HG02798 (cell line): ENCODE measurements around the gene MSL3.

Experiments
- ATAC-seq: cut with Tn5 transposase; IDR thresholded peaks from one replicate; pipeline ENCODE4 v1.9.1; 2021; ENCODE audit warnings: mild to moderate bottlenecking; ENCODE audit not compliant: unreplicated experiment, poor library complexity

The MSL3 gene, protein sequence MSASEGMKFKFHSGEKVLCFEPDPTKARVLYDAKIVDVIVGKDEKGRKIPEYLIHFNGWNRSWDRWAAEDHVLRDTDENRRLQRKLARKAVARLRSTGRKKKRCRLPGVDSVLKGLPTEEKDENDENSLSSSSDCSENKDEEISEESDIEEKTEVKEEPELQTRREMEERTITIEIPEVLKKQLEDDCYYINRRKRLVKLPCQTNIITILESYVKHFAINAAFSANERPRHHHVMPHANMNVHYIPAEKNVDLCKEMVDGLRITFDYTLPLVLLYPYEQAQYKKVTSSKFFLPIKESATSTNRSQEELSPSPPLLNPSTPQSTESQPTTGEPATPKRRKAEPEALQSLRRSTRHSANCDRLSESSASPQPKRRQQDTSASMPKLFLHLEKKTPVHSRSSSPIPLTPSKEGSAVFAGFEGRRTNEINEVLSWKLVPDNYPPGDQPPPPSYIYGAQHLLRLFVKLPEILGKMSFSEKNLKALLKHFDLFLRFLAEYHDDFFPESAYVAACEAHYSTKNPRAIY

DNA sequence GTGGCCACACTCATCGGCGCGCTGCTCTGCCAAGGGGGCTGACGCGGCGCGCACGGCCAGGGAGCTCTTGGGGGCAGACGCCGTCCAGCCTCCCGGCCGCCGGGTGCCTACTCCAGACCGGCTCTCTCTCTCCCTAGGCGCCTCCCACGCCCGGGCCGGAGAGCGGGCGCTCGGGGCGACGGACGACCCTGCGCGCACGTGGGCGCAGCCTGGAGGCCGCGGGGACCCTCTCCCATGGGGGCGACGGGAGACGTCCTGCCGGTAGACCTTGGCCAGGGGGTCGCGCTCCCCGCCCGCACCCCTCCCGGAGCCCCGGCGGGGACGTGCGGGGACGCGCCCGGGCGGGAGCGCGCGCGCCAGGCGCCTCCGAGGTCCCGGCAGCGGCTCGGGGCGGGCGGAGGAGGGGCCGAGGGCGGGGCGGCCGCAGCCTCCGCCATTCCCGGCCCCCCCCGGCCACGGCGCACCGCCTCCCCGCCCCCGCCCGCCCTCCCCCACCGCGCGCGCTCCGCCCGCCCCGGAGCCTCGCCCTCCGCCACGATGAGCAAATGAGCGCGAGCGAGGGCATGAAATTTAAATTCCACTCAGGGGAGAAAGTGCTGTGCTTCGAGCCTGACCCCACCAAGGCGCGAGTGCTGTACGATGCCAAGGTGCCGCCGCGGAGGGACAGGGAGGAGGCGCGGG, at the start of gene MSL3:
TSS of gene MSL3 (plus strand) at position 519 of the 681 bp plus-strand sequence. CDS start at position 546, 27 bp downstream.
- peak; percentile 41 for ATAC-seq

GRCh38 chrX:11722304-11722703, 35.7 kb upstream of the MSL3 start:
- ATAC-seq, result no peak

- ATAC-seq, result no peak
Observed at GRCh38 chrX:11724122-11725017, 33.7 kb upstream of the MSL3 start.

DNA sequence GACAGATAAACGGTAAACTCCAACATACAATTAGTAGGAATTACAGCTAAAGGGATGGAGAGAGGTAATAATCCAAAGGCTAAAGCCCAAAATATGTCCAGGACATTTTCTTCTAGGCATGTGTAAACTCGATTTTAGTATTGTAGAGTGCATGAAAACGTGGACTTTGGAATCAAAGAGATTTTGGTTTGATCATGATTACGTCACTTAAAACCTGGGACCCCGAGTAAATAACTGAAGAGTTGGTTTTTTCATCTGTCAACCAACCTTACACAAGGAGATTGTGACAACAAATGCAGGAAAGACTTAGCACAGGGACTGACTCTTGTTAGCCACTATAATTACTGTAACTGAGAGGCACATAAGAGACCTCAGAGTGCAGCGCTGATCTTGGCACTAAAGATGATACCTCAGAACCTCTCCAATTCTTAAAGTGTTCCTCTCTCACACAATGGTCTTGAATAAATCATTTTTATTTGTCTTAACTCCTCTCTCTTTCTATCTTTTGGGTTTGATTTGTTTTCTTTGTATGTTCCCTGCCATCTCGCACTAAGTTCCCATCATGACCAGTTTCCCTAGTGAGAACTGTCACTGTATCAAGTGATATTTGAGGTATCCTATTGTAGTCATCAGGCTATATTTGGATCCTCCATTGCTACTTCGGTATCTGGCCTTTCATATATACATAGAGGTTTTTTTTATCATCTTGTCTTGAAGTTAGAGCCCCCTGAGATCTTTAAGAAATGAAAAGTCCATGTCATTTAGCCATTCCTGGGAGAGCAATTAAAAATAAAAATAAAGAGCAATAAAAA, 32.2 kb upstream of the MSL3 start:
- no peak for ATAC-seq

GRCh38 chrX:11728556-11728955, 29.5 kb upstream of the MSL3 start:
- no peak for ATAC-seq

DNA sequence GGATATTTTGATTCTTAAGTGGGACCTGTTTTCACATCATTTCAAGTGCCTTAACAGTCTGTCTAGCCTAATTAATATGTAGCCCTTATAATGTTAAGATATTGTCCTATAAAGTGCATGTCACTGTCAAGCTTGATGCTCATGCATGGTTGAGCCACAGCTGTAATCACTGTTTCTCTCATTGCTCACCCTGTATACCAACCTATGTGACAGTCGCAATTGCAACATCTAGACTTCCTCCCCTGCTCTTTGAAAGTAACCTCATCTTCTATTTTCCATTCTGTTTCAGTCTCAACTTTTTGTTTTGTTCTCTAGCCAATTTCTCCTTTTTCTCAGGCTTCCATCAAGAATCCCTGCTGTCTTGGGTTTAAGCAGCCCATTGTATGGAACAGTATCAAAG, 24.4 kb upstream of the MSL3 start:
- ATAC-seq, result peak; percentile 59

DNA sequence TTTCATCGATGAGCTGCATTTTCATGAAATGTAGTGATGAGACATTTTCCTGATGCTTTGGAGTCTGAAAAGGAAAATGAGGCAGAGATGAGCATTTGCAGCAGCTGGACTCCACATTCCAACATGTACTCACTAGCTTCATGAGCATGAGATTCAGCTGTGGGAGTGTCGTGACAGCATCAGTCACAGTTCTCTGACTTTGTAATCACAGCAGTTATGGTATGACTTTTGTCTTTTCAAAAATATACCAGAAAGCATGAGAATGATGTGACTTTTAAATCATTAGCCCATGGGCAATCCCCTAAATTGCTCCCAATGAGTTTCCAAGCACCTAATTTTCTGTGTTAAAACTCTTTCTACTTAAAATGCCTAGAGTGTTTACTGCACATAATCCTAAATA, 18.3 kb upstream of the MSL3 start:
- ATAC-seq, result peak; percentile 61

GRCh38 chrX:11740794-11741193, 17.2 kb upstream of the MSL3 start:
- ATAC-seq, result no peak

DNA sequence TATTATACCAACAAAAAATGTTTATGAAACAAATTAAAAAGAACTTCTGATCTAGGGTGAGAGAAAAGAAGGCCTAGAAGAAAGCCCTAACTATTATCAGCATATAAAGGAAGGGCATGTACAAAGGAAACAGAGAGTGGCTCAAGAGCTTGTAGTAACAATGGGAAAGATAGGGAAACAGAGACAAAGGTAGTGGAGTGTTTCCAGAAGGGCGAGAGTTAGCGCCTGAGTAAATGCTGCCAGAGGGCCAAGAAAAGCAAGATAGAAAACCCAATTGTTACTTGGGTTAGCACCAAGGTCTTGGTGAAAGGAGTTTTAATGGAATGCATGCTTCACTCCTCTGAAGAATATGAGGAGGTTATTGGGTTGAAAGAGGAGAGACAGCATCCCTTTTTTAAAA, 16.5 kb upstream of the MSL3 start:
- ATAC-seq, result no peak

- ATAC-seq, result no peak
Observed at GRCh38 chrX:11745881-11746280, 12.2 kb upstream of the MSL3 start.

DNA sequence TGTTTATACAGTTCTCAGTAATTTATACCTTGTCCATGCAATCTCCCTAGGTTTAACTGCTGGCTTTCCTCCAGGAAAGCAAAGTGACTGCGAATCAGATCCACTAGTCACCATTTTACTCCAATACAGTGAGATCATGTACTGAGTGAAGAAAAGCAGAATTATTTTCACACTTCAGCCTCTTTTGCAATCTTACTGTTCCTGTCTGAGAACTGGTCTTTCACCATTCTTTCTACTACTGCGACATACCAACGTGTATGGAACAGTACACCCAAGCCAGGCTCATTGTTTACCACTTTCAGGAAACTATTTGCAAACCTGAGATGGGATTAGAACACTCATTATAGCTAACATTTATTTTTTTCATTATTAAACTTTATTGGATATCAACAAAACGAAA, 8.0 kb upstream of the MSL3 start:
- ATAC-seq, result no peak

DNA sequence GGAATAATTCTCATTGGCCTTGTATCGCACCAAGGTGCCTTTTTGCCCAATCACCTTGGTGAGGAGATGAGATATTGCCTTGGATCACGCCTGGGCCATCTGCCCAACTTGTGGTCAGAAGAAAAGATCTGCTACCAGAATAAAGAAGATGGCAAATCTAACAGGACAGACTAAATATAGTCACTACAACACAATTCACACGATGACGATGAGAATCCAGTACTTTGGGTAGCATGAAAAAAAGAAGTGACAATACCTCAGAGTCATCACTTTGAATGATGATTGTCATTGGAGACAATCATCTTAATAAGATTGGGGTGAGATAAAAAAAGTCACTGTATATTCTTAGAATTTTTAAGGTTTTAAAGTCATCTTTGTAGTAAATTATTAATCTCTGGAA, 7.3 kb upstream of the MSL3 start:
- no peak for ATAC-seq

GRCh38 chrX:11751261-11751660, 6.8 kb upstream of the MSL3 start:
- no peak for ATAC-seq

- no peak for ATAC-seq
Observed at GRCh38 chrX:11753668-11754067, 4.4 kb upstream of the MSL3 start.

DNA sequence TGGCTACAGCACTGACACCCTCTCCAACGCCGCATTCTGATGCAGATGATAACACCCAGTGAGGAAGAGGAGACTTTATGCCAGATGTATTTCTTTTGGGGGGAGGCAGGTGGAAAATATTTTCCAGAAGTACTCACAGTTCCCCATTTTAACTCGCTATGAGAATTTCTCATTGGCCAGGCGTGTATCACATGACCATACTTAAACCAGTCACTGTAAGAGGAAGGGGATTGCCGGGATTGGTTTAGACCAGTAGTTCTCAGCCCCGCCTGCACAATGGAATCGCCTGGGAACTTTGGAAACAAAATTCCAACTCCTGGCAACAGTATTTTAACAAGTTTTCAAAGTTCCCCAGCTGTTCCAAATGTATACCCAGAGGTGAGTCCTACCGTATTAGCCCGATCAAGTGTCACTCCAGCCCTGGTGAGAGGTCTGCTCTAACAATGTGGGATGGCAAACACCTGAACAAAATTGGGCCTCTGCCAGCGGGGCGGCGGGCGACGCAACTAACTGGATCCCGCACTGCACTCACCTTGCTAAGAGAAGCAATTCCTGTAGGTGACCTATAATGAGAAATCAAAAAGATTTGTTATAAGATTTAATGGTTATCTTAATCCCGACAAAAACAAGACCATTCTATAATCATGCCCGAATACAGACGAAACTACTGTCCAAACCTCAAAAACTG, 2.9 kb upstream of the MSL3 start:
- ATAC-seq, result no peak

DNA sequence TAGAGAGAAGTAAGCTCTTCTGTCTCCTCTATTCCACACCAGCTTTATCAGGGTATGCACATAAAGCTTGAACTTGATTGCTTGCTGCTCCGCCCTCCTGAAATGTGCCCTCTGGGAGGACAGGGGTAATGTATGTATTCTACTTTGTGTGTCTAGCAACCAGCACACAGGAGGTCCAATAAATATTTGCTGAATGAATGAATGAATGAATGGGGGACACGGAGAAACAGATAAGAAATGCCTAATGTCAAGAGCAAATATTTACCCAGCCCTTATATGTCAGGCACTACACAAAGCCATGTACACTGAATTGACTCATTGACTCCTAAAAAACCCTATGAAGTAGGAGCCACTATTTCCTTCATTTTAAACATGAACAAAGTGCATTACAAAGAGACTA, 2.3 kb upstream of the MSL3 start:
- no peak for ATAC-seq

- ATAC-seq, result no peak
Observed at GRCh38 chrX:11756354-11757318, 1.4 kb upstream of the MSL3 start.

DNA sequence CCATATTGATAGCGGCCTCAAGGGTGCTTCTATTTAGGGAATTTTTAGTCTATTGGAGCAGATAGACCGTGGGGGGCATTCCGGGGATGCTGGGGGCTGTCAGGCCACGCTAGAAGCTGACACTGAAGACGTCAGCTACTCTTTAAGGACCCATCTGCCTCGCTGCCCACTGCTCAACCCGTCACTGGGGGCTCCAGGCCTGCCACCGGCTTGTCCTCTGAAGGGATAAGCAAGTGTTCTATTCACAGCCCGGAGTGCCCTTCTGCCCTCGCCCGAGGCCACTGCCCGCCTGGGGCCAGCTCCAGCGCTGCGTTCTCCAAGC, 679 bp upstream of the MSL3 start:
- ATAC-seq, result no peak
